K562 (cell line): ENCODE measurements around the gene SPAG16. TPM values are rescaled to one million over a fixed set of nuclear protein-coding genes. Genes with fewer than 3 reads are reported as not detected.

Experiments
- ATAC-seq: fragments of 200-7000 bp; cut with Tn5 transposase; 3 replicates; pipeline ENCODE4 v1.9.1; 2020; ENCODE audit warnings: moderate library complexity
- BruUV-seq: library from RNA; stranded (reverse); fragments of 400-500 nt; replicated peaks from 2 replicates; lab custom pipeline; 2021; lab: Mats Ljungman, UMichigan
- CTCF ChIA-PET: fragments of 300-600 bp; formaldehyde crosslinking; extraction: SDS; loops from one replicate; lab custom pipeline; 2021; ENCODE audit warnings: low intra/inter-chr PET ratio; lab: Yijun Ruan, JAX
- POLR2A ChIA-PET: fragments of 300-600, 350-650 bp; sonication (Branson Sonifier 250); formaldehyde crosslinking; extraction: SDS; loops from one replicate; lab custom pipeline; 2021; ENCODE audit warnings: antibody characterized with exemption, inconsistent platforms; lab: Yijun Ruan, JAX
- DNase-seq, 4 experiments: peaks; one replicate each; pipeline versions ENCODE4 v3.0.0 to v3.0.0-alpha.2; 2011 to 2018; ENCODE audit warnings: low spot score in 3 of 4, mixed read lengths in 3 of 4; ENCODE audit errors: extremely low read depth in 1 of 4
- FAIRE-seq: peaks from 2 replicates; lab custom pipeline; 2011; peaks lifted over from hg19 to GRCh38; lab: Jason Lieb, UNC
- H2AFZ ChIP-seq: 2 replicates; pipeline ENCODE4 v1.6.0; 2011; ENCODE audit warnings: low read depth, low read length, control low read depth, inconsistent platforms
- H3K27ac ChIP-seq: fragments of 200-600 bp; 3 replicates; pipeline ENCODE4 v1.8.0; 2011; ENCODE audit warnings: low read depth, mild to moderate bottlenecking, control low read depth, inconsistent platforms, low read length, moderate library complexity, mixed read lengths; ENCODE audit errors: extremely low read depth
- H3K27me3 ChIP-seq, 2 experiments: fragments of 300-600 bp in 1 of 2; 2 replicates in 1 of 2; 3 replicates in 1 of 2; pipeline versions ENCODE4 v1.6.0 to v1.8.0; 2011; ENCODE audit warnings: inconsistent platforms in 2 of 2, low read length in 2 of 2, mild to moderate bottlenecking in 1 of 2, mixed read lengths in 1 of 2, moderate library complexity in 1 of 2; ENCODE audit not compliant: control insufficient read depth in 2 of 2, insufficient read depth in 2 of 2
- H3K36me3 ChIP-seq: fragments of 300-600 bp; 3 replicates; pipeline ENCODE4 v1.8.0; 2011; ENCODE audit warnings: mild to moderate bottlenecking, low read length, inconsistent platforms; ENCODE audit not compliant: control insufficient read depth, insufficient read depth
- H3K4me1 ChIP-seq, 2 experiments: fragments of 200-600 bp in 1 of 2; replicated peaks in 1 of 2; 2 replicates in 1 of 2; 3 replicates in 1 of 2; pipeline versions ENCODE4 v1.5.1 to v1.8.0; 2011; ENCODE audit warnings: inconsistent platforms in 2 of 2, low read length in 2 of 2, mild to moderate bottlenecking in 1 of 2, mixed read lengths in 1 of 2, moderate library complexity in 1 of 2; ENCODE audit not compliant: control insufficient read depth in 2 of 2, insufficient read depth in 2 of 2
- H3K4me2 ChIP-seq: 2 replicates; pipeline ENCODE4 v1.6.1; 2011; ENCODE audit warnings: low read length, control low read depth, inconsistent platforms, mixed read lengths; ENCODE audit not compliant: insufficient read depth
- H3K4me3 ChIP-seq: fragments of 200-600 bp; sonication (generic), shearing (Covaris generic); 2 replicates; pipeline ENCODE4 v1.5.1; 2016; ENCODE audit warnings: control low read depth, inconsistent platforms
- H3K79me2 ChIP-seq: fragments of 200-600 bp; 3 replicates; pipeline ENCODE4 v1.8.0; 2011; ENCODE audit warnings: low read length, inconsistent platforms; ENCODE audit not compliant: control insufficient read depth, insufficient read depth
- H3K9ac ChIP-seq, 2 experiments: 2 replicates each; pipeline versions ENCODE4 v1.6.0 to v1.6.1; 2011; ENCODE audit warnings: low read depth in 2 of 2, low read length in 2 of 2, control low read depth in 1 of 2, inconsistent platforms in 1 of 2, mild to moderate bottlenecking in 1 of 2, mixed read lengths in 1 of 2; ENCODE audit not compliant: insufficient read depth in 1 of 2
- H3K9me1 ChIP-seq: one replicate; pipeline ENCODE4 v1.6.0; 2011; ENCODE audit warnings: inconsistent platforms, mild to moderate bottlenecking, low read length, moderate library complexity; ENCODE audit not compliant: control insufficient read depth, insufficient read depth
- H3K9me3 ChIP-seq: replicated peaks from 2 replicates; pipeline ENCODE4 v1.5.1; 2011; ENCODE audit warnings: low read depth, low read length, inconsistent platforms; ENCODE audit not compliant: control insufficient read depth, insufficient read depth
- H4K20me1 ChIP-seq: replicated peaks from 2 replicates; pipeline ENCODE4 v1.6.1; 2011; ENCODE audit warnings: low read length, inconsistent platforms, mixed read lengths; ENCODE audit not compliant: control insufficient read depth, insufficient read depth
- CHCHD3 ChIP-seq: fragments of 250-450 bp; sonication (Bioruptor Pico); IDR thresholded peaks from 2 replicates; pipeline ENCODE4 v2.1.2; 2022; ENCODE audit warnings: mild to moderate bottlenecking
- HBP1 ChIP-seq: fragments of 450-650 bp; formaldehyde crosslinking; IDR thresholded peaks from 2 replicates; pipeline ENCODE4 v1.4.0; 2022; ENCODE audit warnings: missing genetic modification characterization
- ILK ChIP-seq: fragments of 450-650 bp; IDR thresholded peaks from 2 replicates; pipeline ENCODE4 v1.6.1; 2016; ENCODE audit warnings: missing genetic modification characterization, low read depth, mild to moderate bottlenecking, missing compliant biosample characterization, moderate library complexity, borderline replicate concordance
- MEF2A ChIP-seq: IDR thresholded peaks from 2 replicates; pipeline ENCODE4 v1.6.1; 2011; ENCODE audit warnings: low read depth, mild to moderate bottlenecking, low read length, moderate library complexity; ENCODE audit not compliant: control insufficient read depth
- RB1 ChIP-seq: fragments of 450-650 bp; IDR thresholded peaks from 2 replicates; pipeline ENCODE4 v1.6.1; 2017; ENCODE audit warnings: low read depth, mild to moderate bottlenecking
- RBM39 ChIP-seq: fragments of 200-400 bp; formaldehyde crosslinking; optimal IDR thresholded peaks from 2 replicates; pipeline ENCODE3; 2018; ENCODE audit warnings: low read depth, low read length
- SP2 ChIP-seq: IDR thresholded peaks from 2 replicates; pipeline ENCODE4 v1.6.1; 2011; ENCODE audit warnings: mild to moderate bottlenecking, low read depth, low read length, moderate library complexity; ENCODE audit not compliant: poor library complexity, severe bottlenecking; ENCODE audit errors: extremely low read depth
- TAF1 ChIP-seq: IDR thresholded peaks from 2 replicates; pipeline ENCODE4 v1.6.1; 2011; ENCODE audit warnings: mild to moderate bottlenecking, low read length, moderate library complexity; ENCODE audit not compliant: insufficient read depth, control insufficient read depth, severe bottlenecking; ENCODE audit errors: extremely low read depth
- TCFL5 ChIP-seq: fragments of 250-450 bp; sonication (Bioruptor Pico); conservative IDR thresholded peaks from 2 replicates; pipeline ENCODE4 v1.6.1; 2021; ENCODE audit warnings: mild to moderate bottlenecking, moderate library complexity, matching md5 sums
- ZNF175 ChIP-seq: fragments of 200-800 bp; sonication (Bioruptor generic); IDR thresholded peaks from 2 replicates; pipeline ENCODE4 v1.6.1; 2016; ENCODE audit warnings: low read depth, mild to moderate bottlenecking, missing genetic modification characterization, missing compliant biosample characterization
- ZNF699 ChIP-seq: fragments of 250-450 bp; sonication (Bioruptor Pico); IDR thresholded peaks from 2 replicates; pipeline ENCODE4 v1.8.0; 2021; ENCODE audit warnings: mild to moderate bottlenecking, moderate library complexity; ENCODE audit not compliant: insufficient replicate concordance
- WGBS: fragments of 100-300 bp; shearing (Covaris generic); methylation state at CpG from one replicate; pipeline ENCODE4 v1.1.6; 2016; ENCODE audit warnings: low coverage, mixed read lengths; ENCODE audit not compliant: insufficient coverage; ENCODE audit errors: missing lambda C conversion rate; 5-methylcytosine and 5-hydroxymethylcytosine counted together
- in situ Hi-C: fragments of 300-500 bp; cut with MboI; formaldehyde crosslinking; loops from 4 replicates; pipeline ENCODE4 v1.15.0; 2018; ENCODE audit warnings: inconsistent platforms, mixed read lengths
- intact Hi-C: fragments of 100-400 bp; cut with micrococcal nuclease; formaldehyde crosslinking; loops from 2 replicates; pipeline ENCODE4 v1.14.2; 2022
- polyA plus RNA-seq, 8 experiments: library from polyadenylated mRNA; depleted of rRNA in 4 of 8; stranded (reverse) in 5 of 8; unstranded in 3 of 8; fragments of >200 nt; fragmentation: Nextera tagmentation in 2 of 8; fragmentation: Illumina TruSeq in 1 of 8; extraction: Ambion mirVana in 2 of 8; extraction: Trizol in 1 of 8; gene quantifications; 2 replicates each; pipeline versions ENCODE4 v1.2.1 to v1.2.3, GENCODE V29; 2011 to 2014; ENCODE audit warnings: inconsistent platforms in 1 of 8, missing spikeins in 1 of 8
- total RNA-seq, 7 experiments: library from RNA; depleted of rRNA in 6 of 7; stranded (reverse); fragments of >200 nt in 6 of 7; fragmentation: Illumina TruSeq in 2 of 7; extraction: Trizol in 2 of 7; gene quantifications; 2 replicates each; pipeline versions ENCODE4 v1.2.1 to v1.2.3, GENCODE V29; 2011 to 2021; ENCODE audit warnings: low replicate concordance in 1 of 7
- TF ChIP-seq, protein P1 (sequence below): sonication (generic); formaldehyde crosslinking; IDR thresholded peaks from 2 replicates; pipeline ENCODE4 v1.8.1; 2023; ENCODE audit warnings: mild to moderate bottlenecking, missing genetic modification reagents
- TF ChIP-seq, protein P2 (sequence below): fragments of 450-650 bp; IDR thresholded peaks from 2 replicates; pipeline ENCODE4 v1.6.1; 2016; ENCODE audit warnings: borderline replicate concordance

SPAG16 gene
- total and polyA plus RNA-seq, 9 of the 15 experiments (the other 6 are each of a cell fraction or from before 2014, with no cell fraction given), result 0.98 to 5.9 (median 3.5) TPM

DNA sequence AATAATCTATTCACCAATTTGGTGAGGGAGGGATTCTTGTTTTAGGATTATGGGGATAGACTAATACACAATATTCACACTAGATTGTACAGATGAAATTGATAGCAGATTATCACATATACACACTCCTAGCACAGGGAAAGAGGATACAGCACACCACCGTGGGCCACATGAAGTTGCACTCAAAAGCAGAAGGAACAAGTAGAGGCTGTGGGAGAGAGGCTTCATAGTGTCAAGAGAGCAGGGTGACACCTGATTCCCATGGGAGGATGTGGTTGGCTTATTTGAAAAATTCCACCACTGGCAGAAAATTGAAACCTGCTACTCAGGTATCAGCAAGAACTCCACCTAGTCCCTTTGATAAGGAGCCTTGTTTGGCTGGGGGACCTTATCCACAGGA is 395.6 kb downstream of the SPAG16 start:
- FAIRE-seq (no peak), ATAC-seq (no peak), DNase-seq (no peak)
- no peaks in the 10 kb centered on the region for H3K9me3 ChIP-seq
- H3K36me3 ChIP-seq, result no peaks in the 10 kb centered on the region
- no peak for TF ChIP-seq TAF1
- no peak for TF ChIP-seq HBP1
- TF ChIP-seq MEF2A, result no peak
- no peak for TF ChIP-seq RB1
- no peak for TF ChIP-seq SP2
- TF ChIP-seq ZNF175 (CRISPR knock-in tag), result no peak
- TF ChIP-seq, protein P1, sequence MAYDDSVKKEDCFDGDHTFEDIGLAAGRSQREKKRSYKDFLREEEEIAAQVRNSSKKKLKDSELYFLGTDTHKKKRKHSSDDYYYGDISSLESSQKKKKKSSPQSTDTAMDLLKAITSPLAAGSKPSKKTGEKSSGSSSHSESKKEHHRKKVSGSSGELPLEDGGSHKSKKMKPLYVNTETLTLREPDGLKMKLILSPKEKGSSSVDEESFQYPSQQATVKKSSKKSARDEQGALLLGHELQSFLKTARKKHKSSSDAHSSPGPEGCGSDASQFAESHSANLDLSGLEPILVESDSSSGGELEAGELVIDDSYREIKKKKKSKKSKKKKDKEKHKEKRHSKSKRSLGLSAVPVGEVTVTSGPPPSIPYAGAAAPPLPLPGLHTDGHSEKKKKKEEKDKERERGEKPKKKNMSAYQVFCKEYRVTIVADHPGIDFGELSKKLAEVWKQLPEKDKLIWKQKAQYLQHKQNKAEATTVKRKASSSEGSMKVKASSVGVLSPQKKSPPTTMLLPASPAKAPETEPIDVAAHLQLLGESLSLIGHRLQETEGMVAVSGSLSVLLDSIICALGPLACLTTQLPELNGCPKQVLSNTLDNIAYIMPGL (CRISPR knock-in tag), result no peak
- TF ChIP-seq ILK (tag), result no peak
- TF ChIP-seq ZNF699 (CRISPR knock-in tag), result no peak
- TF ChIP-seq RBM39, result no peak
- no peak for TF ChIP-seq TCFL5
- no peak for TF ChIP-seq CHCHD3 (CRISPR knock-in tag)
- TF ChIP-seq, protein P2, sequence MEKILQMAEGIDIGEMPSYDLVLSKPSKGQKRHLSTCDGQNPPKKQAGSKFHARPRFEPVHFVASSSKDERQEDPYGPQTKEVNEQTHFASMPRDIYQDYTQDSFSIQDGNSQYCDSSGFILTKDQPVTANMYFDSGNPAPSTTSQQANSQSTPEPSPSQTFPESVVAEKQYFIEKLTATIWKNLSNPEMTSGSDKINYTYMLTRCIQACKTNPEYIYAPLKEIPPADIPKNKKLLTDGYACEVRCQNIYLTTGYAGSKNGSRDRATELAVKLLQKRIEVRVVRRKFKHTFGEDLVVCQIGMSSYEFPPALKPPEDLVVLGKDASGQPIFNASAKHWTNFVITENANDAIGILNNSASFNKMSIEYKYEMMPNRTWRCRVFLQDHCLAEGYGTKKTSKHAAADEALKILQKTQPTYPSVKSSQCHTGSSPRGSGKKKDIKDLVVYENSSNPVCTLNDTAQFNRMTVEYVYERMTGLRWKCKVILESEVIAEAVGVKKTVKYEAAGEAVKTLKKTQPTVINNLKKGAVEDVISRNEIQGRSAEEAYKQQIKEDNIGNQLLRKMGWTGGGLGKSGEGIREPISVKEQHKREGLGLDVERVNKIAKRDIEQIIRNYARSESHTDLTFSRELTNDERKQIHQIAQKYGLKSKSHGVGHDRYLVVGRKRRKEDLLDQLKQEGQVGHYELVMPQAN, result no peak
- WGBS, result 0% methylated on average over 1 of the region's 1 CpG
- H2AFZ ChIP-seq, result no peak overlapping the region
- CTCF ChIA-PET, result interaction anchor here (0.6 kb wide), 1 partner anchor 779 kb away, joined by 3 read pairs; no protein-coding TSS in a partner anchor
- H3K27ac ChIP-seq, result no peak overlapping the region
- H3K4me3 ChIP-seq, result no peak overlapping the region
- H3K9me1 ChIP-seq, result no peaks in the 10 kb centered on the region
- no peaks in the 10 kb centered on the region for H3K79me2 ChIP-seq
- H3K27me3 ChIP-seq, result no peaks in the 10 kb centered on the region
- H3K4me2 ChIP-seq, result no peak overlapping the region
- POLR2A ChIA-PET, result no interaction called here
- intact Hi-C loops (no loop called here), in situ Hi-C loops (no loop called here)
- no peaks in the 10 kb centered on the region for H3K4me1 ChIP-seq
- no peaks in the 10 kb centered on the region for H4K20me1 ChIP-seq
- H3K9ac ChIP-seq, result no peak overlapping the region
- no TSS peak for BruUV-seq
